Measurements from ENCODE around the gene MSANTD1.
A peak's percentile ranks its signal among the peaks of the same experiment; 100 is the strongest.
"Not testable (repeated sequence)": the region's sequence is repeated elsewhere in the genome, so short reads cannot be mapped to it uniquely, and the experiment has no call there.

Gene MSANTD1

GRCh38 chr4:3295837-3296624 is 47.1 kb downstream of the MSANTD1 start:
- peaks cover 53% of the 10 kb centered on the region for H3K27me3 Mint-ChIP-seq
- intact Hi-C loops (cut with micrococcal nuclease) = no loop called here
- peaks cover 32% of the 10 kb centered on the region for H3K4me1 Mint-ChIP-seq (ENCODE audit: low read depth)
- H3K4me3 Mint-ChIP-seq = no peak overlapping the region
- H3K36me3 Mint-ChIP-seq (ENCODE audit: low read depth) = no peaks in the 10 kb centered on the region
- no peak overlapping the region for H3K27ac Mint-ChIP-seq
- H3K9me3 Mint-ChIP-seq = no peaks in the 10 kb centered on the region

GRCh38 chr4:3296651-3297050 is 47.7 kb downstream of the MSANTD1 start:
- intact Hi-C loops (cut with micrococcal nuclease) = no loop called here
- Mint-ChIP-seq H3K27ac (no peak overlapping the region), H3K4me3 (no peak overlapping the region), H3K27me3 (peaks cover 55% of the 10 kb centered on the region), H3K4me1 (ENCODE audit: low read depth) (peaks cover 34% of the 10 kb centered on the region), H3K36me3 (ENCODE audit: low read depth) (no peaks in the 10 kb centered on the region), H3K9me3 (no peaks in the 10 kb centered on the region)

GRCh38 chr4:3297066-3297859 is 48.3 kb downstream of the MSANTD1 start:
- intact Hi-C loops (cut with micrococcal nuclease) = no loop called here
- peaks cover 36% of the 10 kb centered on the region for H3K4me1 Mint-ChIP-seq (ENCODE audit: low read depth)
- H3K27me3 Mint-ChIP-seq = peaks cover 54% of the 10 kb centered on the region
- no peaks in the 10 kb centered on the region for H3K36me3 Mint-ChIP-seq (ENCODE audit: low read depth)
- no peak overlapping the region for H3K27ac Mint-ChIP-seq
- H3K4me3 Mint-ChIP-seq = no peak overlapping the region
- no peaks in the 10 kb centered on the region for H3K9me3 Mint-ChIP-seq

- Mint-ChIP-seq H3K4me3 (no peak overlapping the region), H3K9me3 (no peaks in the 10 kb centered on the region), H3K27ac (no peak overlapping the region), H3K27me3 (peaks cover 58% of the 10 kb centered on the region), H3K36me3 (ENCODE audit: low read depth) (no peaks in the 10 kb centered on the region), H3K4me1 (ENCODE audit: low read depth) (peaks cover 41% of the 10 kb centered on the region)
- intact Hi-C loops (cut with micrococcal nuclease) = no loop called here
Observed at GRCh38 chr4:3299122-3299975, 50.4 kb downstream of the MSANTD1 start.

GRCh38 chr4:3299976-3300671 is 51.2 kb downstream of the MSANTD1 start:
- peaks cover 33% of the 10 kb centered on the region for H3K4me1 Mint-ChIP-seq (ENCODE audit: low read depth)
- H3K4me3 Mint-ChIP-seq = no peak overlapping the region
- intact Hi-C loops (cut with micrococcal nuclease) = no loop called here

GRCh38 chr4:3300882-3301281 is 51.9 kb downstream of the MSANTD1 start:
- intact Hi-C loops (cut with micrococcal nuclease); H3K4me3 Mint-ChIP-seq; H3K36me3 Mint-ChIP-seq (ENCODE audit: low read depth); H3K9me3 Mint-ChIP-seq; H3K27ac Mint-ChIP-seq: not testable (repeated sequence)
- Mint-ChIP-seq H3K4me1 (ENCODE audit: low read depth) (peaks cover 40% of the 10 kb centered on the region), H3K27me3 (peaks cover 52% of the 10 kb centered on the region)

More at GRCh38 chr4:3299976-3300671, 51.2 kb downstream of the MSANTD1 start:
- H3K27me3 Mint-ChIP-seq = peaks cover 54% of the 10 kb centered on the region
- no peaks in the 10 kb centered on the region for H3K36me3 Mint-ChIP-seq (ENCODE audit: low read depth)
- H3K27ac Mint-ChIP-seq = no peak overlapping the region
- H3K9me3 Mint-ChIP-seq = no peaks in the 10 kb centered on the region

GRCh38 chr4:3301450-3302172 is 52.7 kb downstream of the MSANTD1 start:
- intact Hi-C loops (cut with micrococcal nuclease) = no loop called here
- H3K36me3 Mint-ChIP-seq (ENCODE audit: low read depth) = no peaks in the 10 kb centered on the region
- H3K9me3 Mint-ChIP-seq = no peaks in the 10 kb centered on the region
- H3K4me1 Mint-ChIP-seq (ENCODE audit: low read depth) = peaks cover 40% of the 10 kb centered on the region
- no peak overlapping the region for H3K27ac Mint-ChIP-seq
- H3K4me3 Mint-ChIP-seq = no peak overlapping the region
- H3K27me3 Mint-ChIP-seq = peaks cover 45% of the 10 kb centered on the region

GRCh38 chr4:3302173-3302785 is 53.3 kb downstream of the MSANTD1 start:
- Mint-ChIP-seq H3K27ac (peak overlapping the region; percentile 20), H3K9me3 (no peaks in the 10 kb centered on the region), H3K36me3 (ENCODE audit: low read depth) (no peaks in the 10 kb centered on the region), H3K4me3 (no peak overlapping the region), H3K4me1 (ENCODE audit: low read depth) (peaks cover 40% of the 10 kb centered on the region), H3K27me3 (peaks cover 41% of the 10 kb centered on the region)
- intact Hi-C loops (cut with micrococcal nuclease) = no loop called here

GRCh38 chr4:3302786-3303564 is 54.0 kb downstream of the MSANTD1 start:
- Mint-ChIP-seq H3K36me3 (ENCODE audit: low read depth) (no peaks in the 10 kb centered on the region), H3K27ac (peak overlapping the region; percentile 20), H3K27me3 (peaks cover 34% of the 10 kb centered on the region), H3K4me3 (no peak overlapping the region), H3K4me1 (ENCODE audit: low read depth) (peaks cover 40% of the 10 kb centered on the region), H3K9me3 (no peaks in the 10 kb centered on the region)
- intact Hi-C loops (cut with micrococcal nuclease) = no loop called here

- Mint-ChIP-seq H3K27ac (no peak overlapping the region), H3K4me3 (no peak overlapping the region), H3K9me3 (no peaks in the 10 kb centered on the region), H3K27me3 (peaks cover 30% of the 10 kb centered on the region), H3K36me3 (ENCODE audit: low read depth) (no peaks in the 10 kb centered on the region), H3K4me1 (ENCODE audit: low read depth) (peaks cover 40% of the 10 kb centered on the region)
- intact Hi-C loops (cut with micrococcal nuclease) = no loop called here
Observed at GRCh38 chr4:3303565-3303824, 54.5 kb downstream of the MSANTD1 start.

GRCh38 chr4:3303923-3304710 is 55.2 kb downstream of the MSANTD1 start:
- H3K36me3 Mint-ChIP-seq (ENCODE audit: low read depth) = no peaks in the 10 kb centered on the region
- no peak overlapping the region for H3K27ac Mint-ChIP-seq
- intact Hi-C loops (cut with micrococcal nuclease) = no loop called here
- no peak overlapping the region for H3K4me3 Mint-ChIP-seq
- peaks cover 25% of the 10 kb centered on the region for H3K27me3 Mint-ChIP-seq
- peaks cover 40% of the 10 kb centered on the region for H3K4me1 Mint-ChIP-seq (ENCODE audit: low read depth)
- H3K9me3 Mint-ChIP-seq = no peaks in the 10 kb centered on the region
